Stimulated activated CD8-positive, alpha-beta memory T cell treated with anti-CD3 and anti-CD28 coated beads, Interleukin-12 subunit alpha, Interleukin-12 subunit beta, amount 100 ng/mL, for 24 hours (primary cell): Measurements from ENCODE around the gene TMEM141.

Source experiments
- DNase-seq: peaks from one replicate; pipeline ENCODE4 v3.0.0-alpha.2; 2020; ENCODE audit errors: extremely low read depth

TMEM141 gene

GRCh38 chr9:136814725-136815421, 23.7 kb downstream of the TMEM141 start:
- no peak for DNase-seq

GRCh38 chr9:136815422-136815782, 24.3 kb downstream of the TMEM141 start:
- DNase-seq = no peak

GRCh38 chr9:136820971-136821825, 30.1 kb downstream of the TMEM141 start:
- DNase-seq = no peak

- DNase-seq = no peak
Measured at GRCh38 chr9:136821826-136822544, 30.8 kb downstream of the TMEM141 start.

GRCh38 chr9:136823136-136824046, 32.2 kb downstream of the TMEM141 start:
- DNase-seq = no peak

GRCh38 chr9:136824496-136825225, 33.5 kb downstream of the TMEM141 start:
- no peak for DNase-seq

- DNase-seq = no peak
Measured at GRCh38 chr9:136825295-136826187, 34.4 kb downstream of the TMEM141 start.

GRCh38 chr9:136826188-136826541, 35.0 kb downstream of the TMEM141 start:
- DNase-seq = no peak

GRCh38 chr9:136826703-136827582, 35.8 kb downstream of the TMEM141 start:
- DNase-seq = no peak

- no peak for DNase-seq
Measured at GRCh38 chr9:136827794-136828473, 36.8 kb downstream of the TMEM141 start.

- no peak for DNase-seq
Measured at GRCh38 chr9:136828474-136829140, 37.5 kb downstream of the TMEM141 start.

GRCh38 chr9:136829412-136829811, 38.3 kb downstream of the TMEM141 start:
- DNase-seq = no peak

GRCh38 chr9:136829981-136830885, 39.1 kb downstream of the TMEM141 start:
- no peak for DNase-seq

- no peak for DNase-seq
Measured at GRCh38 chr9:136831002-136831719, 40.0 kb downstream of the TMEM141 start.

GRCh38 chr9:136831720-136832104, 40.6 kb downstream of the TMEM141 start:
- no peak for DNase-seq

- DNase-seq = no peak
Measured at GRCh38 chr9:136832581-136832980, 41.4 kb downstream of the TMEM141 start.
